Endothelial cell (in vitro differentiated cells): ENCODE measurements around the gene C9orf50. TPM values are rescaled to one million over a fixed set of nuclear protein-coding genes. Genes with fewer than 3 reads are reported as not detected.

Source experiments
- DNase-seq: peaks from one replicate; pipeline ENCODE4 v3.0.0; 2021; ENCODE audit warnings: low spot score
- H3K27ac Mint-ChIP-seq: one replicate; pipeline ENCODE4 v1.8.0; 2021; ENCODE audit warnings: mixed read lengths, inconsistent platforms; ENCODE audit not compliant: unreplicated experiment
- H3K27me3 Mint-ChIP-seq: one replicate; pipeline ENCODE4 v1.8.0; 2021; ENCODE audit warnings: mild to moderate bottlenecking, moderate library complexity, mixed read lengths, inconsistent platforms; ENCODE audit not compliant: unreplicated experiment
- H3K36me3 Mint-ChIP-seq: one replicate; pipeline ENCODE4 v1.8.0; 2021; ENCODE audit warnings: mild to moderate bottlenecking, low read depth, mixed read lengths, inconsistent platforms; ENCODE audit not compliant: unreplicated experiment
- H3K4me1 Mint-ChIP-seq: one replicate; pipeline ENCODE4 v1.8.0; 2021; ENCODE audit warnings: mild to moderate bottlenecking, mixed read lengths, inconsistent platforms; ENCODE audit not compliant: unreplicated experiment
- H3K4me3 Mint-ChIP-seq: one replicate; pipeline ENCODE4 v1.8.0; 2021; ENCODE audit warnings: mild to moderate bottlenecking, mixed read lengths, inconsistent platforms; ENCODE audit not compliant: unreplicated experiment
- H3K9me3 Mint-ChIP-seq: one replicate; pipeline ENCODE4 v1.8.0; 2021; ENCODE audit warnings: mixed read lengths, inconsistent platforms; ENCODE audit not compliant: unreplicated experiment
- total RNA-seq: library from RNA; stranded (reverse); fragmentation: NEBNext Ultra II Directional; extraction: Animal tissue kit (Norgen Biotek cat#: 25700); gene quantifications from one replicate; pipeline ENCODE4 v1.2.1, GENCODE V29; 2021; ENCODE audit not compliant: unreplicated experiment
- TF ChIP-seq, protein P1 (sequence below): fragments of 200-600 bp; sonication (generic); IDR thresholded peaks from one replicate; pipeline ENCODE4 v1.5.0; 2021; ENCODE audit warnings: antibody characterized with exemption; ENCODE audit not compliant: unreplicated experiment

C9orf50 gene
- total RNA-seq, 1 donor from 2014 or later: not detected

DNA sequence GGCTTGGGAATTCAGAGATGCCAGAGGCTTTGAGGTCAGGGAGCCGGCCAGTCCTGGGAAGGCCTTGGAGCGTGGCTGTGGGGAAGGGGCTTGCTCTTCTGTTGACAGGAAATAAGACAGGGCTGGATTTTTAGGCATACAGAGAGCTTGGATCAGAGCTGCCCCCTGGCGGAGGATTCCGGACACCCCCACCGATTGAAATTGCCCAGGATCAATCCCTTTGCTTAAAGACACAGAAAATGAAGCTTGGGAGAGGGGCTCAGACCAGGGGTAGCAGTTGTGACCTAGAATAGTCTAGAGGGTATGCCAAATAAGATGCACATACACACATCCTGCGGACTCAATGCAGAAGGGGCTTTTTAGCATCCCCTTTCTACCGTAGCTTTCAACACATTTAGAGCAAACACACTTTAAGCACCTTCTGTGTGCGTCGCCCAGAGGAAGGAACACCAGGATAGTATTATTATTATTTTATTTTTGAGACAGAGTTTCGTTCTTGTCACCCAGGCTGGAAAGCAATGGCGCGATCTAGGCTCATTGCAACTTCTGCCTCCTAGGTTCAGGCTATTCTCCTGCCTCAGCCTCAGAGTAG lies 3.4 kb upstream of the C9orf50 start:
- peaks cover under 1% of the 10 kb centered on the region for H3K36me3 Mint-ChIP-seq
- peaks cover 25% of the 10 kb centered on the region for H3K4me1 Mint-ChIP-seq
- no peaks in the 10 kb centered on the region for H3K9me3 Mint-ChIP-seq
- TF ChIP-seq, protein P1, sequence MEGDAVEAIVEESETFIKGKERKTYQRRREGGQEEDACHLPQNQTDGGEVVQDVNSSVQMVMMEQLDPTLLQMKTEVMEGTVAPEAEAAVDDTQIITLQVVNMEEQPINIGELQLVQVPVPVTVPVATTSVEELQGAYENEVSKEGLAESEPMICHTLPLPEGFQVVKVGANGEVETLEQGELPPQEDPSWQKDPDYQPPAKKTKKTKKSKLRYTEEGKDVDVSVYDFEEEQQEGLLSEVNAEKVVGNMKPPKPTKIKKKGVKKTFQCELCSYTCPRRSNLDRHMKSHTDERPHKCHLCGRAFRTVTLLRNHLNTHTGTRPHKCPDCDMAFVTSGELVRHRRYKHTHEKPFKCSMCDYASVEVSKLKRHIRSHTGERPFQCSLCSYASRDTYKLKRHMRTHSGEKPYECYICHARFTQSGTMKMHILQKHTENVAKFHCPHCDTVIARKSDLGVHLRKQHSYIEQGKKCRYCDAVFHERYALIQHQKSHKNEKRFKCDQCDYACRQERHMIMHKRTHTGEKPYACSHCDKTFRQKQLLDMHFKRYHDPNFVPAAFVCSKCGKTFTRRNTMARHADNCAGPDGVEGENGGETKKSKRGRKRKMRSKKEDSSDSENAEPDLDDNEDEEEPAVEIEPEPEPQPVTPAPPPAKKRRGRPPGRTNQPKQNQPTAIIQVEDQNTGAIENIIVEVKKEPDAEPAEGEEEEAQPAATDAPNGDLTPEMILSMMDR: peak; percentile 63
- DNase-seq: peak; percentile 83
- peak overlapping the region; percentile 73 for H3K4me3 Mint-ChIP-seq
- no peak overlapping the region for H3K27ac Mint-ChIP-seq
- H3K27me3 Mint-ChIP-seq: peaks cover 12% of the 10 kb centered on the region

DNA sequence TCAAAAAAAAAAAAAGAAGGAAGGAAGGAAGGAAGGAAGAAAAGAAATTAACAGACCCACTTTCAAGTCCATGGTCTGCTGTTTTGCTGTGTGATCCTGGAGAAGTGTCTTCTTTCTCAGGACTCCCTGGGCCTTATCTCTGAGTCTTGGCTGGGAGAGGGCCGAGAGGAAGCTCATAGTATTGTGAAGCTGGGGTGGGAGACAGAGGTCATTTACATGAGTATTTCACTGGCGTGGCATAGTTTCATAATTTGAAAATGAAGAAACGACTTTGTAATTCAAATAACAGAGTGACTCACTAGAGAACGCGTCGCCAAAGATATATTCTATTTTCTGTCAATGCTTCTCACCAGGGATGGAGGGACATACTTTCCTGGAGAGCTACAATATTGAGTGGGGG lies 2.4 kb upstream of the C9orf50 start:
- H3K27ac Mint-ChIP-seq: no peak overlapping the region
- H3K9me3 Mint-ChIP-seq: no peaks in the 10 kb centered on the region
- H3K4me1 Mint-ChIP-seq: peaks cover 25% of the 10 kb centered on the region
- H3K27me3 Mint-ChIP-seq: peaks cover 18% of the 10 kb centered on the region
- peaks cover 5% of the 10 kb centered on the region for H3K36me3 Mint-ChIP-seq
- DNase-seq: no peak
- TF ChIP-seq, protein P1: no peak
- no peak overlapping the region for H3K4me3 Mint-ChIP-seq

GRCh38 chr9:129619787-129620668 lies 873 bp downstream of the C9orf50 start:
- Mint-ChIP-seq H3K27me3 (peaks cover 17% of the 10 kb centered on the region), H3K4me3 (no peak overlapping the region), H3K27ac (no peak overlapping the region), H3K36me3 (peaks cover 5% of the 10 kb centered on the region), H3K9me3 (no peaks in the 10 kb centered on the region), H3K4me1 (peaks cover 10% of the 10 kb centered on the region)
- TF ChIP-seq, protein P1: no peak
- DNase-seq: no peak

GRCh38 chr9:129617167-129617566 lies 3.7 kb downstream of the C9orf50 start:
- TF ChIP-seq, protein P1: peak; percentile 33
- no peaks in the 10 kb centered on the region for H3K9me3 Mint-ChIP-seq
- peaks cover 14% of the 10 kb centered on the region for H3K27me3 Mint-ChIP-seq
- peaks cover 5% of the 10 kb centered on the region for H3K36me3 Mint-ChIP-seq
- peaks cover 7% of the 10 kb centered on the region for H3K4me1 Mint-ChIP-seq
- no peak overlapping the region for H3K27ac Mint-ChIP-seq
- no peak for DNase-seq
- H3K4me3 Mint-ChIP-seq: no peak overlapping the region
